ENCODE data around the gene ADARB1. TPM values are rescaled to one million over a fixed set of nuclear protein-coding genes. Genes with fewer than 3 reads are reported as not detected.

ADARB1 gene
- total RNA-seq, 2 experiments from 2014 or later = 39.6 to 41.9 TPM

- Mint-ChIP-seq H3K9me3 (peaks cover 1% of the 10 kb centered on the region), H3K27ac (peak overlapping the region; percentile 77), H3K4me1 (peaks cover 47% of the 10 kb centered on the region), H3K4me3 (peak overlapping the region; percentile 87), H3K27me3 (no peaks in the 10 kb centered on the region), H3K36me3 (peaks cover 24% of the 10 kb centered on the region)
- DNase-seq = peak; percentile 52
These were observed 627 bp downstream of the ADARB1 start for GRCh38 chr21:45074818-45075595.

GRCh38 chr21:45075596-45076244 lies 1.3 kb downstream of the ADARB1 start:
- H3K9me3 Mint-ChIP-seq = peaks cover 3% of the 10 kb centered on the region
- H3K27ac Mint-ChIP-seq = peak overlapping the region; percentile 77
- no peak for DNase-seq
- no peaks in the 10 kb centered on the region for H3K27me3 Mint-ChIP-seq
- H3K4me3 Mint-ChIP-seq = peak overlapping the region; percentile 87
- H3K36me3 Mint-ChIP-seq = peaks cover 27% of the 10 kb centered on the region
- H3K4me1 Mint-ChIP-seq = peaks cover 53% of the 10 kb centered on the region

- peak overlapping the region; percentile 87 for H3K4me3 Mint-ChIP-seq
- no peaks in the 10 kb centered on the region for H3K27me3 Mint-ChIP-seq
- peaks cover 32% of the 10 kb centered on the region for H3K36me3 Mint-ChIP-seq
- no peak for DNase-seq
- H3K9me3 Mint-ChIP-seq = peaks cover 3% of the 10 kb centered on the region
- H3K4me1 Mint-ChIP-seq = peaks cover 59% of the 10 kb centered on the region
- H3K27ac Mint-ChIP-seq = peak overlapping the region; percentile 77
These were observed 1.9 kb downstream of the ADARB1 start for GRCh38 chr21:45076245-45076711.

GRCh38 chr21:45078371-45078770 lies 4.0 kb downstream of the ADARB1 start:
- DNase-seq = no peak
- Mint-ChIP-seq H3K9me3 (peaks cover 3% of the 10 kb centered on the region), H3K4me1 (peaks cover 77% of the 10 kb centered on the region), H3K27ac (peak overlapping the region; percentile 97), H3K36me3 (peaks cover 49% of the 10 kb centered on the region), H3K4me3 (peak overlapping the region; percentile 26), H3K27me3 (no peaks in the 10 kb centered on the region)

GRCh38 chr21:45078877-45079281 lies 4.5 kb downstream of the ADARB1 start:
- Mint-ChIP-seq H3K36me3 (peaks cover 52% of the 10 kb centered on the region), H3K27me3 (no peaks in the 10 kb centered on the region), H3K4me3 (peak overlapping the region; percentile 50), H3K4me1 (peaks cover 79% of the 10 kb centered on the region), H3K9me3 (peaks cover 3% of the 10 kb centered on the region), H3K27ac (peak overlapping the region; percentile 97)
- peak; percentile 76 for DNase-seq

GRCh38 chr21:45079351-45079750 lies 5.0 kb downstream of the ADARB1 start:
- Mint-ChIP-seq H3K27me3 (no peaks in the 10 kb centered on the region), H3K4me1 (peaks cover 83% of the 10 kb centered on the region), H3K9me3 (peaks cover 3% of the 10 kb centered on the region), H3K36me3 (peaks cover 56% of the 10 kb centered on the region), H3K27ac (peak overlapping the region; percentile 97), H3K4me3 (peak overlapping the region; percentile 50)
- no peak for DNase-seq

GRCh38 chr21:45080232-45080631 lies 5.9 kb downstream of the ADARB1 start:
- H3K36me3 Mint-ChIP-seq = peaks cover 61% of the 10 kb centered on the region
- peak overlapping the region; percentile 50 for H3K4me3 Mint-ChIP-seq
- H3K27me3 Mint-ChIP-seq = no peaks in the 10 kb centered on the region
- H3K9me3 Mint-ChIP-seq = peaks cover 3% of the 10 kb centered on the region
- H3K4me1 Mint-ChIP-seq = peaks cover 92% of the 10 kb centered on the region
- no peak for DNase-seq
- H3K27ac Mint-ChIP-seq = peak overlapping the region; percentile 97

GRCh38 chr21:45080639-45081414 lies 6.4 kb downstream of the ADARB1 start:
- H3K27ac Mint-ChIP-seq = peak overlapping the region; percentile 83
- H3K36me3 Mint-ChIP-seq = peaks cover 66% of the 10 kb centered on the region
- DNase-seq = peak; percentile 53
- no peaks in the 10 kb centered on the region for H3K27me3 Mint-ChIP-seq
- peaks cover 94% of the 10 kb centered on the region for H3K4me1 Mint-ChIP-seq
- H3K9me3 Mint-ChIP-seq = peaks cover 3% of the 10 kb centered on the region
- H3K4me3 Mint-ChIP-seq = peak overlapping the region; percentile 19

GRCh38 chr21:45081636-45082035 lies 7.3 kb downstream of the ADARB1 start:
- H3K36me3 Mint-ChIP-seq = peaks cover 66% of the 10 kb centered on the region
- H3K27me3 Mint-ChIP-seq = no peaks in the 10 kb centered on the region
- DNase-seq = no peak
- H3K4me1 Mint-ChIP-seq = peaks cover 94% of the 10 kb centered on the region
- H3K27ac Mint-ChIP-seq = peak overlapping the region; percentile 83
- H3K4me3 Mint-ChIP-seq = peak overlapping the region; percentile 19
- H3K9me3 Mint-ChIP-seq = peaks cover 3% of the 10 kb centered on the region

- no peak overlapping the region for H3K4me3 Mint-ChIP-seq
- peaks cover 98% of the 10 kb centered on the region for H3K4me1 Mint-ChIP-seq
- no peak overlapping the region for H3K27ac Mint-ChIP-seq
- H3K9me3 Mint-ChIP-seq = peaks cover 3% of the 10 kb centered on the region
- H3K36me3 Mint-ChIP-seq = peaks cover 63% of the 10 kb centered on the region
- no peaks in the 10 kb centered on the region for H3K27me3 Mint-ChIP-seq
- DNase-seq = no peak
These were observed 8.4 kb downstream of the ADARB1 start for GRCh38 chr21:45082736-45083135.

GRCh38 chr21:45084121-45084520 lies 9.7 kb downstream of the ADARB1 start:
- Mint-ChIP-seq H3K4me3 (no peak overlapping the region), H3K27me3 (no peaks in the 10 kb centered on the region), H3K27ac (peak overlapping the region; percentile 81), H3K36me3 (peaks cover 62% of the 10 kb centered on the region), H3K4me1 (peaks cover 97% of the 10 kb centered on the region), H3K9me3 (peaks cover 3% of the 10 kb centered on the region)
- no peak for DNase-seq

GRCh38 chr21:45084881-45085536 lies 10.6 kb downstream of the ADARB1 start:
- DNase-seq = no peak
- H3K9me3 Mint-ChIP-seq = peaks cover 2% of the 10 kb centered on the region
- peak overlapping the region; percentile 81 for H3K27ac Mint-ChIP-seq
- peaks cover 57% of the 10 kb centered on the region for H3K36me3 Mint-ChIP-seq
- no peak overlapping the region for H3K4me3 Mint-ChIP-seq
- H3K4me1 Mint-ChIP-seq = peaks cover 94% of the 10 kb centered on the region
- no peaks in the 10 kb centered on the region for H3K27me3 Mint-ChIP-seq

- Mint-ChIP-seq H3K36me3 (peaks cover 54% of the 10 kb centered on the region), H3K27ac (no peak overlapping the region), H3K9me3 (no peaks in the 10 kb centered on the region), H3K4me3 (no peak overlapping the region), H3K4me1 (peaks cover 93% of the 10 kb centered on the region), H3K27me3 (no peaks in the 10 kb centered on the region)
- no peak for DNase-seq
These were observed 11.3 kb downstream of the ADARB1 start for GRCh38 chr21:45085700-45086099.

- Mint-ChIP-seq H3K9me3 (no peaks in the 10 kb centered on the region), H3K27me3 (no peaks in the 10 kb centered on the region), H3K4me3 (no peak overlapping the region), H3K4me1 (peaks cover 91% of the 10 kb centered on the region), H3K27ac (peak overlapping the region; percentile 86), H3K36me3 (peaks cover 47% of the 10 kb centered on the region)
- no peak for DNase-seq
These were observed 12.1 kb downstream of the ADARB1 start for GRCh38 chr21:45086337-45086958.
